H1 (cell line): ENCODE measurements around the gene SPATA32. TPM values are rescaled to one million over a fixed set of nuclear protein-coding genes. Genes with fewer than 3 reads are reported as not detected.

Source experiments
- CTCF ChIA-PET: fragments of 300-600 bp; sonication (Branson Sonifier 250); formaldehyde crosslinking; loops from one replicate; lab custom pipeline; 2021; ENCODE audit not compliant: partially characterized antibody; lab: Charles Lee
- POLR2A ChIA-PET: fragments of 300-600 bp; sonication (Branson Sonifier 250); formaldehyde crosslinking; loops from one replicate; lab custom pipeline; 2021; ENCODE audit warnings: inconsistent platforms; ENCODE audit not compliant: partially characterized antibody; lab: Charles Lee
- DNase-seq, 2 experiments: peaks; one replicate each; pipeline versions ENCODE4 v3.0.0 to v3.0.0-alpha.2; 2010 to 2022; ENCODE audit warnings: low spot score in 2 of 2, low read depth in 1 of 2, mixed read lengths in 1 of 2
- FAIRE-seq: peaks from 2 replicates; lab custom pipeline; 2011; peaks lifted over from hg19 to GRCh38; lab: Jason Lieb, UNC
- H2AFZ ChIP-seq: 2 replicates; pipeline ENCODE4 v1.8.1; 2012; ENCODE audit warnings: low read length, inconsistent platforms
- H2AK5ac ChIP-seq: 2 replicates; pipeline ENCODE4 v1.6.1; 2013; ENCODE audit warnings: low read depth, low read length
- H2BK120ac ChIP-seq: replicated peaks from 2 replicates; pipeline ENCODE3; 2013; ENCODE audit warnings: low read depth, low read length, inconsistent platforms
- H2BK12ac ChIP-seq: 2 replicates; pipeline ENCODE4 v1.6.1; 2013; ENCODE audit warnings: low read depth, low read length
- H2BK15ac ChIP-seq: 2 replicates; pipeline ENCODE4 v1.6.1; 2013; ENCODE audit warnings: low read length
- H2BK20ac ChIP-seq: 2 replicates; pipeline ENCODE4 v1.6.1; 2013; ENCODE audit warnings: low read length
- H2BK5ac ChIP-seq: 2 replicates; pipeline ENCODE4 v1.6.1; 2013; ENCODE audit warnings: low read depth, low read length
- H3K14ac ChIP-seq: 2 replicates; pipeline ENCODE4 v1.6.1; 2013; ENCODE audit warnings: inconsistent platforms; ENCODE audit not compliant: insufficient read length
- H3K18ac ChIP-seq: 2 replicates; pipeline ENCODE4 v1.6.1; 2013; ENCODE audit warnings: low read length; ENCODE audit errors: extremely low read depth
- H3K23ac ChIP-seq: 2 replicates; pipeline ENCODE4 v1.6.1; 2013; ENCODE audit warnings: inconsistent platforms; ENCODE audit not compliant: insufficient read length
- H3K23me2 ChIP-seq: 2 replicates; pipeline ENCODE4 v1.6.1; 2013; ENCODE audit warnings: low read depth, low read length
- H3K27ac ChIP-seq: 2 replicates; pipeline ENCODE4 v1.6.1; 2011; ENCODE audit warnings: low read depth, low read length, inconsistent platforms
- H3K27me3 ChIP-seq, 4 experiments: replicated peaks in 1 of 4; 1 replicate in 1 of 4; 2 replicates in 3 of 4; pipeline versions ENCODE4 v1.6.1 to v1.8.1; 2011 to 2013; ENCODE audit warnings: low read length in 3 of 4, mild to moderate bottlenecking in 3 of 4, inconsistent platforms in 2 of 4, mixed read lengths in 2 of 4, moderate library complexity in 1 of 4; ENCODE audit not compliant: control insufficient read depth in 3 of 4, insufficient read depth in 3 of 4; ENCODE audit errors: extremely low read depth in 1 of 4
- H3K36me3 ChIP-seq, 4 experiments: 2 replicates each; pipeline versions ENCODE4 v1.6.1 to v1.8.1; 2011 to 2013; ENCODE audit warnings: mild to moderate bottlenecking in 4 of 4, low read length in 3 of 4, moderate library complexity in 2 of 4, control low read depth in 1 of 4, inconsistent platforms in 1 of 4; ENCODE audit not compliant: insufficient read depth in 4 of 4, control insufficient read depth in 2 of 4
- H3K4ac ChIP-seq: replicated peaks from 2 replicates; pipeline ENCODE3; 2013; ENCODE audit warnings: low read length, low read depth, mixed read lengths, inconsistent platforms; ENCODE audit not compliant: insufficient read length
- H3K4me1 ChIP-seq, 4 experiments: replicated peaks in 1 of 4; 1 replicate in 1 of 4; 2 replicates in 3 of 4; pipeline versions ENCODE4 v1.6.1 to v1.8.1; 2011 to 2013; ENCODE audit warnings: low read length in 3 of 4, inconsistent platforms in 2 of 4, mixed read lengths in 1 of 4; ENCODE audit not compliant: insufficient read depth in 4 of 4, control insufficient read depth in 3 of 4
- H3K4me2 ChIP-seq, 2 experiments: 2 replicates each; pipeline versions ENCODE4 v1.6.1 to v1.8.1; 2011 to 2013; ENCODE audit warnings: low read depth in 2 of 2, low read length in 2 of 2, control low read depth in 1 of 2, inconsistent platforms in 1 of 2, mild to moderate bottlenecking in 1 of 2; ENCODE audit not compliant: insufficient read depth in 1 of 2
- H3K4me3 ChIP-seq, 4 experiments: fragments of 200-600, 300-600 bp in 1 of 4; sonication (generic), shearing (Covaris generic), sonication (Bioruptor Twin) in 1 of 4; 2 replicates each; pipeline versions ENCODE4 v1.5.1 to v1.8.1; 2011 to 2016; ENCODE audit warnings: low read length in 4 of 4, low read depth in 3 of 4, control low read depth in 2 of 4, inconsistent platforms in 2 of 4, mild to moderate bottlenecking in 2 of 4, mixed read lengths in 1 of 4, moderate library complexity in 1 of 4; ENCODE audit not compliant: insufficient read depth in 2 of 4; ENCODE audit errors: extremely low read depth in 1 of 4
- H3K56ac ChIP-seq: replicated peaks from 2 replicates; pipeline ENCODE3; 2013; ENCODE audit warnings: low read depth, mild to moderate bottlenecking, mixed read lengths, low read length, inconsistent platforms; ENCODE audit not compliant: insufficient read length
- H3K79me1 ChIP-seq: 2 replicates; pipeline ENCODE4 v1.6.1; 2013; ENCODE audit warnings: low read depth, low read length, control low read depth
- H3K79me2 ChIP-seq, 2 experiments: 2 replicates each; pipeline versions ENCODE4 v1.6.1 to v1.8.1; 2012 to 2013; ENCODE audit warnings: low read length in 2 of 2, mild to moderate bottlenecking in 2 of 2, inconsistent platforms in 1 of 2; ENCODE audit not compliant: insufficient read depth in 2 of 2, control insufficient read depth in 1 of 2
- H3K9ac ChIP-seq, 4 experiments: replicated peaks in 1 of 4; 1 replicate in 1 of 4; 2 replicates in 3 of 4; pipeline versions ENCODE4 v1.6.1 to v1.8.1; 2011 to 2013; ENCODE audit warnings: low read depth in 3 of 4, low read length in 3 of 4, control low read depth in 2 of 4, mild to moderate bottlenecking in 2 of 4, moderate library complexity in 2 of 4, inconsistent platforms in 1 of 4; ENCODE audit errors: extremely low read depth in 1 of 4
- H3K9me3 ChIP-seq, 2 experiments: 2 replicates each; pipeline versions ENCODE4 v1.6.1 to v1.8.1; 2012 to 2013; ENCODE audit warnings: mild to moderate bottlenecking in 2 of 2, moderate library complexity in 2 of 2, control low read depth in 1 of 2, inconsistent platforms in 1 of 2, low read depth in 1 of 2, low read length in 1 of 2, mixed read lengths in 1 of 2; ENCODE audit not compliant: insufficient read depth in 2 of 2
- H4K20me1 ChIP-seq, 2 experiments: replicated peaks in 1 of 2; 2 replicates each; pipeline versions ENCODE3 to v1.8.1; 2011 to 2013; ENCODE audit warnings: inconsistent platforms in 2 of 2, low read length in 2 of 2, mild to moderate bottlenecking in 1 of 2; ENCODE audit not compliant: insufficient read depth in 2 of 2, control insufficient read depth in 1 of 2
- H4K5ac ChIP-seq: 2 replicates; pipeline ENCODE4 v1.6.1; 2013; ENCODE audit warnings: low read length, low read depth, mixed read lengths, inconsistent platforms; ENCODE audit not compliant: insufficient read length
- H4K8ac ChIP-seq: 2 replicates; pipeline ENCODE4 v1.8.0; 2013; ENCODE audit warnings: mild to moderate bottlenecking, moderate library complexity, low read length, inconsistent platforms; ENCODE audit not compliant: insufficient read depth; ENCODE audit errors: extremely low read depth
- H4K91ac ChIP-seq: replicated peaks from 2 replicates; pipeline ENCODE3; 2013; ENCODE audit warnings: low read length, mixed read lengths, inconsistent platforms; ENCODE audit not compliant: insufficient read length
- NANOG ChIP-seq: IDR thresholded peaks from 2 replicates; pipeline ENCODE4 v1.6.1; 2011; ENCODE audit warnings: low read length, low read depth, mild to moderate bottlenecking, inconsistent platforms; ENCODE audit not compliant: insufficient read depth, poor library complexity, severe bottlenecking
- WGBS, 2 experiments: shearing (Covaris generic) in 1 of 2; methylation state at CpG; one replicate each; pipeline versions ENCODE4 v1.1.6 to v1.1.7; 2013 to 2015; ENCODE audit warnings: low lambda C conversion rate in 2 of 2, mixed read lengths in 2 of 2, inconsistent platforms in 1 of 2, low coverage in 1 of 2, missing lambda C conversion rate in 1 of 2; ENCODE audit not compliant: insufficient replicate concordance in 2 of 2, insufficient coverage in 1 of 2, insufficient read length in 1 of 2; ENCODE audit errors: extremely low coverage in 1 of 2, missing lambda C conversion rate in 1 of 2; 5-methylcytosine and 5-hydroxymethylcytosine counted together
- polyA plus RNA-seq, 7 experiments: library from polyadenylated mRNA; depleted of rRNA in 3 of 7; stranded (reverse) in 5 of 7; unstranded in 2 of 7; fragments of >200 nt in 5 of 7; fragments of 200-250 nt in 2 of 7; gene quantifications; 1 replicate in 5 of 7; 2 replicates in 1 of 7; 4 replicates in 1 of 7; pipeline versions ENCODE4 v1.2.1 to v1.2.3, GENCODE V29; 2011 to 2013; ENCODE audit warnings: missing spikeins in 2 of 7, mixed read lengths in 2 of 7
- total RNA-seq: library from RNA; stranded (reverse); fragmentation: NEBNext Ultra II Directional; extraction: Animal tissue kit (Norgen Biotek cat#: 25700); gene quantifications from 2 replicates; pipeline ENCODE4 v1.2.1, GENCODE V29; 2021

The SPATA32 gene
- total and polyA plus RNA-seq, 2 of the 8 experiments (the other 6 are each of a cell fraction or from before 2014, with no cell fraction given), result 0.24 TPM; not detected in 1

- Histone ChIP-seq H3K4me2 (peak overlapping the region; percentile 78 to 85), H3K9ac (peak overlapping the region in 2 of 4 experiments; percentile 4 to 25; a peak in 1 of 7 replicates), H2BK15ac (no peak overlapping the region), H3K79me1 (peaks cover 9% of the 10 kb centered on the region), H3K79me2 (peaks cover 0 to 7% of the 10 kb centered on the region in 2 experiments; a peak in 1 of 4 replicates), H2AFZ (no peak overlapping the region), H2AK5ac (no peak overlapping the region), H3K18ac (no peak overlapping the region; the same call in 1 of the 2 replicates), H3K27ac (no peak overlapping the region), H3K56ac (no peak overlapping the region), H3K27me3 (no peaks in the 10 kb centered on the region; a peak in 2 of 7 replicates), H3K14ac (no peak overlapping the region), H3K4ac (no peak overlapping the region), H4K20me1 (peaks cover 1 to 3% of the 10 kb centered on the region in 2 experiments), H3K36me3 (peaks cover 0 to 5% (median 1%) of the 10 kb centered on the region in 4 experiments; a peak in 3 of 8 replicates), H3K4me1 (peaks cover 3 to 20% (median 13%) of the 10 kb centered on the region in 4 experiments), H4K5ac (no peak overlapping the region), H3K9me3 (no peaks in the 10 kb centered on the region), H3K4me3 (peak overlapping the region; percentile 70 to 82 (median 74); a peak in 7 of 8 replicates), H3K23me2 (peaks cover 10% of the 10 kb centered on the region; the same call in 1 of the 2 replicates), H2BK5ac (no peak overlapping the region), H2BK12ac (no peak overlapping the region), H2BK120ac (no peak overlapping the region), H4K91ac (no peak overlapping the region), H4K8ac (no peak overlapping the region), H3K23ac (no peak overlapping the region), H2BK20ac (no peak overlapping the region)
- no peak for DNase-seq
- POLR2A ChIA-PET, result interaction anchor here (1.3 to 4.7 kb wide), 6 partner anchors 10 to 98 kb away, joined by 3 to 43 read pairs (median 18); partner anchors contain the start of gene HEXIM1
- no peak for FAIRE-seq
- CTCF ChIA-PET, result interaction anchor here (0.7 to 21.3 kb wide), 16 partner anchors 11 to 151 kb away, joined by 3 to 362 read pairs (median 10); partner anchors contain the start of gene ACBD4
- 88% methylated on average over 8 of the region's 8 CpGs; no CpG with 5 or more reads in 1 of the 2 experiments for WGBS, 2 experiments
- TF ChIP-seq NANOG, result no peak
Measured at GRCh38 chr17:45246338-45246737, 15.6 kb downstream of the SPATA32 start.
